Adrenal gland (tissue), 12 donors: ENCODE measurements around the gene CRX. TPM values are rescaled to one million over a fixed set of nuclear protein-coding genes. Genes with fewer than 3 reads are reported as not detected.

Experiments
- DNase-seq, 7 donors: peaks; one replicate each; pipeline ENCODE4 v3.0.0-alpha.2; 2019 to 2020
- H3K27ac ChIP-seq, 5 donors: fragments of 200-600 bp; sonication (generic) in 4 of 5; 1 replicate in 3 of 5; 2 replicates in 2 of 5; pipeline versions ENCODE4 v1.5.1 to v1.8.0; 2016 to 2020; ENCODE audit warnings: mild to moderate bottlenecking in 1 of 5
- H3K27me3 ChIP-seq: fragments of 200-600 bp; 2 replicates; pipeline ENCODE4 v1.8.0; 2021
- H3K36me3 ChIP-seq, 2 donors: fragments of 200-600 bp; replicated peaks in 1 of 2; 1 replicate in 1 of 2; 2 replicates in 1 of 2; pipeline versions ENCODE4 v1.5.1 to v1.8.0; 2018 to 2022
- H3K4me1 ChIP-seq, 2 donors: fragments of 200-600 bp; replicated peaks in 1 of 2; 1 replicate in 1 of 2; 2 replicates in 1 of 2; pipeline versions ENCODE4 v1.5.1 to v1.8.0; 2018 to 2021
- H3K4me3 ChIP-seq, 4 donors: fragments of 200-600 bp; sonication (generic) in 3 of 4; one replicate each; pipeline ENCODE4 v1.5.1; 2016 to 2018
- H3K9me3 ChIP-seq, 3 donors: fragments of 200-600 bp; sonication (generic) in 1 of 3; replicated peaks in 1 of 3; 1 replicate in 2 of 3; 2 replicates in 1 of 3; pipeline versions ENCODE4 v1.5.1 to v1.8.0; 2016 to 2021
- CTCF ChIP-seq, 6 experiments: fragments of 450-650 bp in 4 of 6; fragments of 200-600 bp in 2 of 6; sonication (generic) in 1 of 6; IDR thresholded peaks; 1 replicate in 5 of 6; 2 replicates in 1 of 6; pipeline versions ENCODE4 v1.5.1 to v1.8.0; 2016 to 2021; ENCODE audit warnings: antibody characterized with exemption in 6 of 6, mild to moderate bottlenecking in 2 of 6, moderate library complexity in 1 of 6
- POLR2A ChIP-seq, 2 donors: fragments of 450-650 bp; IDR thresholded peaks; one replicate each; pipeline ENCODE4 v1.6.1; 2017; ENCODE audit warnings: antibody characterized with exemption in 2 of 2, mild to moderate bottlenecking in 2 of 2, moderate library complexity in 1 of 2
- WGBS, 4 donors: extraction: QIAGEN DNeasy Blood & Tissue Kit in 2 of 4; methylation state at CpG; one replicate each; pipeline versions ENCODE4 v1.1.5 to v1.1.7; 2013 to 2017; 5-methylcytosine and 5-hydroxymethylcytosine counted together
- intact Hi-C, 2 donors: fragments of 100-400 bp; cut with DNase I; formaldehyde crosslinking; loops; one replicate each; pipeline versions ENCODE4 v1.14.1 to v1.15.0; 2022 to 2023
- polyA plus RNA-seq, 3 donors: library from polyadenylated mRNA; stranded (reverse); fragments of 200-250 nt in 2 of 3; fragments of 350-450 nt in 1 of 3; fragmentation: Illumina TruSeq in 1 of 3; extraction: RNeasy Lipid Tissue Mini Kit (QIAGEN cat#74804) in 1 of 3; gene quantifications; one replicate each; pipeline ENCODE4 v1.2.3, GENCODE V29; 2013 to 2014
- total RNA-seq, 9 donors: library from RNA; depleted of rRNA in 4 of 9; stranded (reverse); fragments of >200 nt in 4 of 9; fragments of 120-200 nt in 1 of 9; fragmentation: NEBNext Ultra II Directional in 1 of 9; extraction: Animal tissue kit (Norgen Biotek cat#: 25700) in 1 of 9; gene quantifications; one replicate each; pipeline versions ENCODE4 v1.1.0 to v1.2.4, GENCODE V29; 2013 to 2023
- donor health status: healthy with polysubstance abuse.
- donor health status: Bipolar disorder and iron deficiency.
- donor health status: DM: yes; HTN: yes; CAD: no.
- donor health status: DM: no; HTN: no; CAD: no.
- donor health status: DM: no; HTN: no; CAD: no.
- donor health status: DM: yes; HTN: yes; CAD: no.

The CRX gene
- total and polyA plus RNA-seq, 12 donors = 0.32 TPM; not detected in 11

- peak in 4 of 7 donors; percentile 16 to 61 (median 26) for DNase-seq
- H3K27ac ChIP-seq = peak within 1 kb of the TSS in 4 of 5 donors; percentile 2 to 88 (median 76)
- intact Hi-C loops = no loop called here
- TF ChIP-seq CTCF (IDR thresholded peaks at IDR 0.05) = no peak
- TF ChIP-seq POLR2A (IDR thresholded peaks at IDR 0.05) = peak in 1 of 2 donors; percentile 83
- WGBS, 4 donors = 38 to 42% (median 40%) methylated on average over 12 of the region's 12 CpGs
- no peaks in the 10 kb centered on the region for H3K36me3 ChIP-seq
- no peaks in the 10 kb centered on the region for H3K27me3 ChIP-seq
- H3K4me3 ChIP-seq = peak within 1 kb of the TSS in 2 of 4 donors; percentile 2 to 59
- no peaks in the 10 kb centered on the region for H3K9me3 ChIP-seq
- peaks cover 7 to 17% of the 10 kb centered on the region in 2 donors for H3K4me1 ChIP-seq
These were observed 64.3 kb downstream of the CRX start, which contains the start of gene SULT2A1 for GRCh38 chr19:47886010-47886559. Gene SULT2A1 (minus strand): TSS chr19:47886315. CDS start chr19:47886257, 58 bp downstream.

DNA sequence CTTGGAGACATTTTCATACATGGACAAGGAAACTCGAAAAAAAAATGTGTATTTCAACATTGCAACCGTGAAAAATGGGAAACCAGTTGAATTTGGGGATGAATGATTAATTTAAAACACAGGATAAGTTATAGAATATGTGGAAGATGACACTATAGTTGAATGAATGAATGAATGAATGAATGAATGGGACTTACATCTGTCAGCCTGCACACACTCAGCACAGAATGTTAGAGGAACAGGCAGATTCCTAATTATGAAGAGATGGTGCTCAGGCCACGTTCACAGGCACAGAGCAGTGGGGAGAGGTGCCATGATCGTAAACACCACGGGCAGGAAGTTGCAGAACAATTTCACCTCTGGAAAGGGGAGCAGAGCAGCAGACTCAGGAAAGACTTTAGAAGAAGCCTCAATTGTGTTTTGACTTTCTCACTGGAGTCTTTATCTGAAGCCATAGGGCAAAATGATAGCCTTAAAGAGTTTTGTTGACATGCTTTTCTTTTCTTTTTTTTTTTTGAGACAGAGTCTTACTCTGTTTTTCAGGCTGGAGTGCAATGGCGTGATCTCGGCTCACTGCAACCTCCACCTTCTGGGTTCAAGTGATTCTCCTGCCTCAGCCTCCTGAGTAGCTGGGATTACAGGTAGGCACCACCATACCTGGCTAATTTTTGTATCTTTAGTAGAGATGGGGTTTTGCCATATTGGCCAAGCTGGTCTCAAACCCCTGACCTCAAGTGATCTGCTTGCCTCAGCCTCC is 69.3 kb downstream of the CRX start:
- no peaks in the 10 kb centered on the region for H3K9me3 ChIP-seq
- H3K4me3 ChIP-seq = no peak overlapping the region
- H3K27ac ChIP-seq = peak overlapping the region; percentile 58 to 88 (median 78)
- no peaks in the 10 kb centered on the region for H3K36me3 ChIP-seq
- TF ChIP-seq CTCF (IDR thresholded peaks at IDR 0.05) (no peak), POLR2A (IDR thresholded peaks at IDR 0.05) (no peak)
- DNase-seq = peak in 1 of 7 donors; percentile 18
- H3K27me3 ChIP-seq = no peaks in the 10 kb centered on the region
- peaks cover 17 to 23% of the 10 kb centered on the region in 2 donors for H3K4me1 ChIP-seq
- intact Hi-C loops = no loop called here
- 65 to 71% (median 68%) methylated on average over 7 of the region's 7 CpGs for WGBS, 4 donors

DNA sequence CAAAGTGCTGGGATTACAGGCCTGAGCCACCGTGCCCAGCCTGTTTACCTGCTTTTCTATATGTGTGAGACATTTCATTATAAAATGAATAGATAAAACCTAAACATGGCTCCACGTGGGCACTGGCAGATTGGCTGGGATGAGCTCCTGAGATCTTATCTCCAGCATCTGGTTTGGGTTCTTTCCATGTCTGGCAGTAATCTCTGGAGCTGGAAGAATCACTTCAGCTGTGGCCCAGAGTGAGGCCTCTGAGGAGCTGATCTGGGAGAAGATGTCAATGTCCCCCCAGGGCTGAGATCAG is 69.8 kb downstream of the CRX start:
- intact Hi-C loops = no loop called here
- peak overlapping the region; percentile 58 to 88 (median 78) for H3K27ac ChIP-seq
- H3K9me3 ChIP-seq = no peaks in the 10 kb centered on the region
- H3K27me3 ChIP-seq = no peaks in the 10 kb centered on the region
- H3K4me3 ChIP-seq = no peak overlapping the region
- H3K4me1 ChIP-seq = peaks cover 11 to 23% of the 10 kb centered on the region in 2 donors
- H3K36me3 ChIP-seq = no peaks in the 10 kb centered on the region
- DNase-seq = peak in 2 of 7 donors; percentile 28 to 41
- 17 to 32% (median 25%) methylated on average over 2 of the region's 2 CpGs for WGBS, 4 donors
- TF ChIP-seq CTCF (IDR thresholded peaks at IDR 0.05) (no peak), POLR2A (IDR thresholded peaks at IDR 0.05) (no peak)

- peak; percentile 66 to 88 (median 81) for DNase-seq
- no peaks in the 10 kb centered on the region for H3K36me3 ChIP-seq
- H3K9me3 ChIP-seq = no peaks in the 10 kb centered on the region
- intact Hi-C loops = no loop called here
- WGBS, 4 donors = 22 to 30% (median 27%) methylated on average over 7 of the region's 7 CpGs
- H3K27ac ChIP-seq = peak overlapping the region; percentile 58 to 88 (median 78)
- TF ChIP-seq POLR2A (IDR thresholded peaks at IDR 0.05) (peak in 1 of 2 donors; percentile 77), CTCF (IDR thresholded peaks at IDR 0.05) (no peak)
- no peaks in the 10 kb centered on the region for H3K27me3 ChIP-seq
- peaks cover 11 to 23% of the 10 kb centered on the region in 2 donors for H3K4me1 ChIP-seq
- H3K4me3 ChIP-seq = no peak overlapping the region
These were observed 70.4 kb downstream of the CRX start for GRCh38 chr19:47891923-47892666.
